ENCODE measurements around the gene SLC4A3.

SLC4A3 gene

DNA sequence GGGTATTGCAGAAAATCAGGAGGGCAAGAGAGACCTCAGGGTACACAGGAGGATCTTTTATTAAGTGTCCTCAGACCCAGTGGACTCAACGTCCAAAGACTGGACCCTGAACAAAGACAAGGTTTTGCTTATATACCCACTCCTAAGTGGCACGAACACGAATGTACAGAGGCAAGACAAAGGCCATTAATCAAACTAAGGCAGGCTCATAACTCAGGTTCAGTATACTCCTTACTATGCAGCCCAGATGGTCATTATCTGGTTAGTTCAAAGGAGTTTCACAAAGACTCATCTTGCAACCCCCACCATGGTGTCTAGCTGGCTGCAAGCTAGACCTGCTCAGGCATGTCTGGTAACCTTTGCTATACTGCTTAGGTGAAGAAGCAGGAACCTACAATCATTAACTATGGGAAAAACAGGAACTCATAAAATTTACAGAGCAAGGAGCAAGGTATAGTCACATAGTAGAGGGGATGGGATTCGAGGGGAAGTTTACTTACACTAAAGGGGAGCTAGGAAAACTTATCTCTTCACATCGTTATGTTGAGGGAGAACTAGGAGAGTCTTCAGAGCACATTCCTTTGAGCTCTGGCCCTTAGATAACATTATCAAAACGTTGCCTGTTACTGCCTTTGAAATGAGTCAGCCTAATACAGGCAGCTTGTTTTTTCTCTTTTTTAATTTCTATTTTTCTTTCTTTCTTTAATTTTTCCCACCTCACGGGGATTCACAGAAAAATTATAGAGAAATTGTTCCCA, 33.9 kb downstream of the SLC4A3 start:
- H3K4me3 ChIP-seq (ENCODE audit: low read length): no peak overlapping the region; the same call in 1 of the 2 replicates
- TF ChIP-seq ZNF274 (IDR thresholded peaks at IDR 0.05; ENCODE audit: low read depth, low read length): no peak

DNA sequence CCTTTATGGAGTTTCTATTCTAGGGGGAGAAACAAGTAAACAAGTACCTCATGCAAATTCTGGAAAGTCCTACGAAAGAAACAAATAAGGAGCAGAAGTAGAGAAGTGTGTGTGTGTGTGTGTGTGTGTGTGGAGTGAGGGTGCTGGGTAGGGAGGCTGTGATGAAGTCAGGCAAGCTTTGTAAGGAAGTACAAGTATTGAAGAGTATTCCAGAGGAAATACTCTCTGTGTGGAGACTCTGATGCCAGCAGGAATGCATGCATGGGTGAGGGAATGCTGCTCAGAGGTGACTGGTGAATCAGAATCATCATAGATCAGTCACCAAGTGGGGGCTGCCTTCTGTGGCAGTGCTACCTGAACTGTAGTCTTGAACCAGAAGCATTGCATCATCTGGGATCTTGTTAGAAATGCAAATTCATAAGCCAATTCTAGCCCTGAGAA, 34.5 kb downstream of the SLC4A3 start:
- TF ChIP-seq ZNF274 (IDR thresholded peaks at IDR 0.05; ENCODE audit: low read depth, low read length): no peak
- H3K4me3 ChIP-seq (ENCODE audit: low read length): no peak overlapping the region

DNA sequence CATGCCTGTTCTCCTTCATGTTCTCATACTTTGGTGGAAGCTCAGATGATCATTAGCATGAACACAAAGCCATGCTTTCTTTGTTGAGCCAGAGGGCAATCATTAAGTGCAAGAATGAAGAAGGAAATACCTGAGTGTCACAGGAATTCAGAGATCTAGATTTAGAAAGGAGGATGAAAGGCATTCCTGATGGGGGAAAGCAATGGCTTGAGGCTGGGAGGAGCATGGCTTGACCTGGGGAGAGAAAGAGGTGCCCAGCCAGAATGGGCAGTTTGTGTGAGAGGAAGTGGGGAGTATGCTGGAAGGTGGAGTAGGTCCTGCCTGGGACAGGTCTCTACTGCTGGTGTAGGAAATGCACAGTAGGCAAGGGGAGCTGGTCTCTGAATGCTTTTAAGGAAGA, 35.1 kb downstream of the SLC4A3 start:
- no peak for TF ChIP-seq ZNF274 (IDR thresholded peaks at IDR 0.05; ENCODE audit: low read depth, low read length)
- no peak overlapping the region for H3K4me3 ChIP-seq (ENCODE audit: low read length)

DNA sequence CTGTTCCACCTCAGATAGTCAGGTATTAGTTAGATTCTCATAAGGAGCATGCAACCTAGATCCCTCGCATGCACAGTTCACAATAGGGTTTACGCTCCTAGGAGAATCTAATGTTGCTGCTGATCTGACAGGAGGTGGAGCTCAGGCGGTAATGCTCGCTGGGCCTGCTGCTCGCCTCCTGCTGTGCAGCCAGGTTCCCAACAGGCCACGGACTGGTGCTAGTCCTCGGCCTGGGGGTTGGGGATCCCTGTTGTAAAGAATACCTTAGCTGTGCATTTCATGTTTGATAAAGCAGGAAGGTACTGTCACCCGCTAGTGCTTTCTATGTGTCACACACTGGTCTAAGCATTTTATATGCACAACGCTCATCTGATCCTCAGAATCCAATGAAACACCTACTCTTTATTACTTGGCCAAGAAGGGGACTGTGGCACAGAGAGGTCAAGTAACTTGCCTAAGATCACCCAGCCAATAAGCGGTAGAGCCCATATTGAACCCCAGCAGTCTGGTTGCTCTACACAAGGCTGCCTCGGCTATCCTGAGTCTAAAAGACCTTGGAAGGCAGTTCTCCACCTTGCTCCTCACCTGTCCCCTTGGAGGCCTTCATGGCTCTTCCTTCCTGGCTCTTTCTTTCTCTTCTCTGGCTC, 35.8 kb downstream of the SLC4A3 start:
- TF ChIP-seq ZNF274 (IDR thresholded peaks at IDR 0.05; ENCODE audit: low read depth, low read length): no peak
- no peak overlapping the region for H3K4me3 ChIP-seq (ENCODE audit: low read length)

DNA sequence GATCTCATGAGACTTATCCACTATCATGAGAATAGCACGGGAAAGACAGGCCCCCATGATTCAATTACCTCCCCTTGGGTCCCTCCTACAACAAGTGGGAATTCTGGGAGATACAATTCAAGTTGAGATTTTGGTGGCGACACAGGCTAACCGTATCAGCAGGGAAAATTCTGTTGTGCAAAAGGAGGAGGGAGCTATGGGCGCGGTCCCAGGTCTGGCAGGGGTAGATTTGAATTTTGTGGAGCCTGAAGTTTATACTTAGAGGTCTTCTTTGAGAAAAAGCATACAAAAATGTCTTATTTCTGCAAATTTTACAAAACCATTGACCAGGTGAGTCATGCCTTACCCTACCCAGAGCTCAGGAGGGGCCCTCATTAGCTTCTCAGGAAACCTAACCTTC, 36.6 kb downstream of the SLC4A3 start:
- H3K4me3 ChIP-seq (ENCODE audit: low read length): no peak overlapping the region
- no peak for TF ChIP-seq ZNF274 (IDR thresholded peaks at IDR 0.05; ENCODE audit: low read depth, low read length)

GRCh38 chr2:219664944-219665343, 37.5 kb downstream of the SLC4A3 start:
- TF ChIP-seq ZNF274 (IDR thresholded peaks at IDR 0.05; ENCODE audit: low read depth, low read length): no peak
- no peak overlapping the region for H3K4me3 ChIP-seq (ENCODE audit: low read length)

- no peak for TF ChIP-seq ZNF274 (IDR thresholded peaks at IDR 0.05; ENCODE audit: low read depth, low read length)
- no peak overlapping the region for H3K4me3 ChIP-seq (ENCODE audit: low read length)
These were observed 38.5 kb downstream of the SLC4A3 start for GRCh38 chr2:219665926-219666325.

GRCh38 chr2:219668316-219668715, 40.9 kb downstream of the SLC4A3 start:
- no peak overlapping the region for H3K4me3 ChIP-seq (ENCODE audit: low read length)
- no peak for TF ChIP-seq ZNF274 (IDR thresholded peaks at IDR 0.05; ENCODE audit: low read depth, low read length)

GRCh38 chr2:219670386-219670785, 43.0 kb downstream of the SLC4A3 start:
- no peak for TF ChIP-seq ZNF274 (IDR thresholded peaks at IDR 0.05; ENCODE audit: low read depth, low read length)

DNA sequence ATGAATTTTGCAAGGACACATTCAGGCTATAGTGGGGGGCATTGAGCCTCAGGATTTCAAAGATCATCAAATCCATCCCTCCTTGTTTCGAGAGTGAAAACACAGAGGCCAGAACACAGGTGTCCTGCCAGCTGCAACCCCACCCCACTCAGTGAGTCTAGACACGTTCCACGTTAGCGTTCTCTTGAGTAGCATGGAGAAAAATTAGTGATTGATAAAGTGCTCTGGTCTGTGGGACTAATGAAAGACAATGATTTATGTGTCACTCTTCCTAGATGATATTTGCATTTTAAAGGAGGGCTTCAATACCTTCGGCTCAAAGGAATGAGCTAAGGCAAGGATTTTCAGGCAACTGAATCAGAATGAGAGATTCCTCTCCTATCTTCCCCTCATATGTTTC, 43.8 kb downstream of the SLC4A3 start:
- no peak for TF ChIP-seq ZNF274 (IDR thresholded peaks at IDR 0.05; ENCODE audit: low read depth, low read length)
- H3K4me3 ChIP-seq (ENCODE audit: low read length): no peak overlapping the region

More at GRCh38 chr2:219670386-219670785, 43.0 kb downstream of the SLC4A3 start:
- no peak overlapping the region for H3K4me3 ChIP-seq (ENCODE audit: low read length)

- TF ChIP-seq ZNF274 (IDR thresholded peaks at IDR 0.05; ENCODE audit: low read depth, low read length): no peak
- H3K4me3 ChIP-seq (ENCODE audit: low read length): no peak overlapping the region
These were observed 45.0 kb downstream of the SLC4A3 start for GRCh38 chr2:219672406-219672805.

GRCh38 chr2:219675221-219675620, 47.8 kb downstream of the SLC4A3 start:
- H3K4me3 ChIP-seq (ENCODE audit: low read length): no peak overlapping the region
- TF ChIP-seq ZNF274 (IDR thresholded peaks at IDR 0.05; ENCODE audit: low read depth, low read length): no peak

GRCh38 chr2:219676586-219676985, 49.2 kb downstream of the SLC4A3 start:
- TF ChIP-seq ZNF274 (IDR thresholded peaks at IDR 0.05; ENCODE audit: low read depth, low read length): no peak
- H3K4me3 ChIP-seq (ENCODE audit: low read length): no peak overlapping the region

GRCh38 chr2:219679041-219679440, 51.6 kb downstream of the SLC4A3 start:
- H3K4me3 ChIP-seq (ENCODE audit: low read length): no peak overlapping the region
- no peak for TF ChIP-seq ZNF274 (IDR thresholded peaks at IDR 0.05; ENCODE audit: low read depth, low read length)

DNA sequence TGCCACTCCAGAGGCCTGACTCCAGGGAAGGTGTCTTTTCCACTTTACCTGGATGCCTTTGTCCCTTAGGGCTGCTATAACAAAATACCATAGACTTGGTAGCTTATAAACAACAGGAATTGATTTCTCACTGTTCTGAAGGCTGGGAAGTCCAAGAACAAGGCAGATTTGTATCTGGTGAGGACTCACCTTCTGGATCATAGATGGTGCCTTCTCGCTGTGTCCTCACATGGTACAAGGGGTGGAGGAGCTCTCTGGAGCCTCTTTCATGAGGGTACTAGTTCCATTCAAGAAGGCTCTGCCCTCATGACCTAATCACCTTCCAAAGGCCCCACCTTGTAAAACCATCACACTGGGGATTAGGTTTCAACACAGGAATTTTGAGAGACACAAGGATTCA, 52.1 kb downstream of the SLC4A3 start:
- no peak for TF ChIP-seq ZNF274 (IDR thresholded peaks at IDR 0.05; ENCODE audit: low read depth, low read length)
- H3K4me3 ChIP-seq (ENCODE audit: low read length): no peak overlapping the region
